HFFc6 (cell line): ENCODE measurements around the gene CEP57L1. TPM values are rescaled to one million over a fixed set of nuclear protein-coding genes. Genes with fewer than 3 reads are reported as not detected.

Experiments used
- DNase-seq: peaks from one replicate; pipeline ENCODE4 v3.0.0-alpha.2; 2018
- H3K27ac Mint-ChIP-seq: 2 replicates; pipeline ENCODE4 v1.8.0; 2020; ENCODE audit warnings: mild to moderate bottlenecking, mixed read lengths
- H3K27me3 Mint-ChIP-seq: 2 replicates; pipeline ENCODE4 v1.8.0; 2021; ENCODE audit warnings: mild to moderate bottlenecking, moderate library complexity, mixed read lengths; ENCODE audit not compliant: insufficient read depth
- H3K36me3 Mint-ChIP-seq: 2 replicates; pipeline ENCODE4 v1.8.0; 2021; ENCODE audit warnings: low read depth, mixed read lengths
- H3K4me1 Mint-ChIP-seq: 2 replicates; pipeline ENCODE4 v1.8.0; 2020; ENCODE audit warnings: low read depth, mixed read lengths
- H3K4me3 Mint-ChIP-seq: 2 replicates; pipeline ENCODE4 v1.8.0; 2020; ENCODE audit warnings: mild to moderate bottlenecking, moderate library complexity, mixed read lengths
- H3K9me3 Mint-ChIP-seq: 2 replicates; pipeline ENCODE4 v1.8.0; 2020; ENCODE audit warnings: mild to moderate bottlenecking, mixed read lengths
- total RNA-seq, 6 experiments: library from RNA; stranded (reverse); fragmentation: NEBNext Ultra II Directional; extraction: Animal tissue kit (Norgen Biotek cat#: 25700); gene quantifications; 2 replicates in 1 of 6; 3 replicates in 5 of 6; pipeline ENCODE4 v1.2.3, GENCODE V29; 2021
- TF ChIP-seq, protein P1 (sequence below): fragments of 200-600 bp; sonication (generic); IDR thresholded peaks from 2 replicates; pipeline ENCODE4 v1.5.0; 2021; ENCODE audit warnings: antibody characterized with exemption, mild to moderate bottlenecking

The CEP57L1 gene
- total RNA-seq, 6 experiments from 2014 or later = 16.3 to 24.9 (median 21.6) TPM

- TF ChIP-seq, protein P1, sequence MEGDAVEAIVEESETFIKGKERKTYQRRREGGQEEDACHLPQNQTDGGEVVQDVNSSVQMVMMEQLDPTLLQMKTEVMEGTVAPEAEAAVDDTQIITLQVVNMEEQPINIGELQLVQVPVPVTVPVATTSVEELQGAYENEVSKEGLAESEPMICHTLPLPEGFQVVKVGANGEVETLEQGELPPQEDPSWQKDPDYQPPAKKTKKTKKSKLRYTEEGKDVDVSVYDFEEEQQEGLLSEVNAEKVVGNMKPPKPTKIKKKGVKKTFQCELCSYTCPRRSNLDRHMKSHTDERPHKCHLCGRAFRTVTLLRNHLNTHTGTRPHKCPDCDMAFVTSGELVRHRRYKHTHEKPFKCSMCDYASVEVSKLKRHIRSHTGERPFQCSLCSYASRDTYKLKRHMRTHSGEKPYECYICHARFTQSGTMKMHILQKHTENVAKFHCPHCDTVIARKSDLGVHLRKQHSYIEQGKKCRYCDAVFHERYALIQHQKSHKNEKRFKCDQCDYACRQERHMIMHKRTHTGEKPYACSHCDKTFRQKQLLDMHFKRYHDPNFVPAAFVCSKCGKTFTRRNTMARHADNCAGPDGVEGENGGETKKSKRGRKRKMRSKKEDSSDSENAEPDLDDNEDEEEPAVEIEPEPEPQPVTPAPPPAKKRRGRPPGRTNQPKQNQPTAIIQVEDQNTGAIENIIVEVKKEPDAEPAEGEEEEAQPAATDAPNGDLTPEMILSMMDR = no peak
- no peak for DNase-seq
- no peak overlapping the region for H3K4me3 Mint-ChIP-seq
- H3K4me1 Mint-ChIP-seq = no peaks in the 10 kb centered on the region
- peaks cover 7% of the 10 kb centered on the region for H3K27me3 Mint-ChIP-seq
- H3K27ac Mint-ChIP-seq = no peak overlapping the region
- no peaks in the 10 kb centered on the region for H3K9me3 Mint-ChIP-seq
- H3K36me3 Mint-ChIP-seq = no peaks in the 10 kb centered on the region
These were observed 109.2 kb downstream of the CEP57L1 start for GRCh38 chr6:109204511-109204910.

GRCh38 chr6:109212683-109213082 lies 117.4 kb downstream of the CEP57L1 start:
- Mint-ChIP-seq H3K27ac (no peak overlapping the region), H3K36me3 (peaks cover 11% of the 10 kb centered on the region; the same call in 1 of the 2 replicates), H3K27me3 (peaks cover 14% of the 10 kb centered on the region), H3K4me3 (no peak overlapping the region), H3K9me3 (peaks cover 11% of the 10 kb centered on the region), H3K4me1 (no peaks in the 10 kb centered on the region)
- TF ChIP-seq, protein P1 = no peak
- DNase-seq = no peak

Other genes with a start within 250 kb of the CEP57L1 start
- gene ARMC2, start 247.1 kb upstream of the CEP57L1 start, total RNA-seq = 1 to 10 TPM; 1.8 to 3.6 (median 2.7) TPM
- gene SESN1, start 661 bp upstream of the CEP57L1 start, total RNA-seq = 10 to 100 TPM; 12.1 to 16.9 (median 13.7) TPM